PC-9 (cell line): ENCODE measurements around the gene MICAL2. TPM values are rescaled to one million over a fixed set of nuclear protein-coding genes. Genes with fewer than 3 reads are reported as not detected.

Source experiments
- BruUV-seq: library from RNA; stranded (reverse); fragments of 400-500 nt; replicated peaks from 2 replicates; lab custom pipeline; 2021; lab: Mats Ljungman, UMichigan
- CTCF ChIA-PET: fragments of 300-600 bp; sonication (Branson Sonifier 250); formaldehyde crosslinking; loops from one replicate; lab custom pipeline; 2022; ENCODE audit warnings: antibody characterized with exemption; lab: Charles Lee
- POLR2A ChIA-PET: fragments of 300-600 bp; sonication (Branson Sonifier 250); formaldehyde crosslinking; loops from one replicate; lab custom pipeline; 2022; ENCODE audit warnings: antibody characterized with exemption; ENCODE audit not compliant: unreplicated experiment; lab: Charles Lee
- DNase-seq, 2 experiments: peaks; one replicate each; pipeline versions ENCODE4 v3.0.0 to v3.0.0-alpha.2; 2015 to 2022; ENCODE audit warnings: mixed read lengths in 1 of 2
- H2AFZ ChIP-seq: fragments of 200-600 bp; sonication (generic); 2 replicates; pipeline ENCODE4 v1.8.1; 2017; ENCODE audit warnings: antibody characterized with exemption
- H3F3A ChIP-seq: fragments of 200-600 bp; sonication (generic); 2 replicates; pipeline ENCODE4 v1.8.1; 2017; ENCODE audit warnings: antibody characterized with exemption, mild to moderate bottlenecking, low read depth; ENCODE audit not compliant: insufficient read depth
- H3K27ac ChIP-seq: fragments of 200-600 bp; sonication (generic); 2 replicates; pipeline ENCODE4 v1.6.1; 2016; ENCODE audit warnings: mixed run types
- H3K27me3 ChIP-seq: fragments of 200-600 bp; sonication (generic); 2 replicates; pipeline ENCODE4 v1.6.1; 2016; ENCODE audit warnings: low read depth, mixed run types; ENCODE audit not compliant: insufficient read depth
- H3K36me3 ChIP-seq: fragments of 200-600 bp; sonication (generic); 2 replicates; pipeline ENCODE4 v1.6.1; 2016; ENCODE audit warnings: low read depth, mixed run types
- H3K4me1 ChIP-seq: fragments of 200-600 bp; sonication (generic); replicated peaks from 2 replicates; pipeline ENCODE4 v1.6.1; 2016; ENCODE audit warnings: mixed run types; ENCODE audit not compliant: insufficient read depth
- H3K4me2 ChIP-seq: fragments of 200-600 bp; sonication (generic); 2 replicates; pipeline ENCODE4 v1.6.1; 2017; ENCODE audit warnings: mixed run types
- H3K4me3 ChIP-seq: fragments of 200-600 bp; sonication (generic); 2 replicates; pipeline ENCODE4 v1.6.1; 2016; ENCODE audit warnings: mixed run types
- H3K79me2 ChIP-seq: fragments of 200-600 bp; sonication (generic); 2 replicates; pipeline ENCODE4 v1.6.1; 2017; ENCODE audit warnings: low read depth, mixed run types
- H3K9me2 ChIP-seq: fragments of 200-600 bp; sonication (generic); 2 replicates; pipeline ENCODE4 v1.8.1; 2017; ENCODE audit warnings: mild to moderate bottlenecking; ENCODE audit not compliant: insufficient read depth
- H3K9me3 ChIP-seq: fragments of 200-600 bp; sonication (generic); 2 replicates; pipeline ENCODE4 v1.8.1; 2016; ENCODE audit warnings: low read depth; ENCODE audit not compliant: insufficient read depth
- H4K20me1 ChIP-seq: fragments of 200-600 bp; sonication (generic); 2 replicates; pipeline ENCODE4 v1.8.1; 2017; ENCODE audit not compliant: insufficient read depth
- EZH2 ChIP-seq: fragments of 200-600 bp; sonication (generic); IDR thresholded peaks from 2 replicates; pipeline ENCODE4 v1.8.0; 2017; ENCODE audit warnings: antibody characterized with exemption, low read depth
- intact Hi-C: fragments of 100-400 bp; cut with micrococcal nuclease; formaldehyde crosslinking; loops from one replicate; pipeline ENCODE4 v1.10.0; 2022; ENCODE audit not compliant: unreplicated experiment
- total RNA-seq: library from RNA; stranded (reverse); gene quantifications from 2 replicates; pipeline ENCODE4 v1.2.3, GENCODE V29; 2021
- TF ChIP-seq, protein P1 (sequence below): fragments of 200-600 bp; sonication (generic); conservative IDR thresholded peaks from 2 replicates; pipeline ENCODE4 v1.6.1; 2017; ENCODE audit warnings: mixed run types, antibody characterized with exemption, mild to moderate bottlenecking, moderate library complexity

The MICAL2 gene
- total RNA-seq, 1 experiment from 2014 or later, result 32.4 TPM

DNA sequence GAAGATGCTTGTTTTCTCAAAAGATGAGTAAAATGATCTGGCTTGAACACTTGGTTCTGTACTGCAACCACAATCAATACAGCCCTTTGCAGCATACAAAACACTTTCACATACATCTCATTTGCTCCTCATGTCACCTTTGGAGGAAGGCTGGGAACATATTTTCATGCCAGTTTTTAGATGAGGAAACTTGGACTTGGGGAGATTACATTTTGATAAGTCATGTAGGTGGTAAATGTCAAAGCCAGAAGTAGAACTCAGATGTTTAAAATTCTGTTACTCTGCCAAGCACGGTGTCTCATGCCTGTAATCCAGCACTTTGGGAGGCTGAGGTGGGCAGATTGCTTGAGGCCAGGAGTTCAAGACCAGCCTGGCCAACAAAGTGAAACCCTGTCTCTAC is 121.8 kb downstream of the MICAL2 start:
- Histone ChIP-seq H3K9me2 (no peaks in the 10 kb centered on the region), H3K4me3 (no peak overlapping the region), H4K20me1 (no peaks in the 10 kb centered on the region), H3K9me3 (no peaks in the 10 kb centered on the region), H2AFZ (no peak overlapping the region), H3K27me3 (no peaks in the 10 kb centered on the region), H3K27ac (peak overlapping the region; percentile 41; the same call in 1 of the 2 replicates), H3K4me2 (no peak overlapping the region), H3K36me3 (0 out of 2 replicates have a peak, but pooled peaks cover 12% of the 10 kb centered on the region), H3F3A (no peaks in the 10 kb centered on the region), H3K4me1 (peaks cover 32% of the 10 kb centered on the region), H3K79me2 (no peaks in the 10 kb centered on the region)
- ChIA-PET POLR2A (no interaction called here), CTCF (no interaction called here)
- TF ChIP-seq, protein P1, sequence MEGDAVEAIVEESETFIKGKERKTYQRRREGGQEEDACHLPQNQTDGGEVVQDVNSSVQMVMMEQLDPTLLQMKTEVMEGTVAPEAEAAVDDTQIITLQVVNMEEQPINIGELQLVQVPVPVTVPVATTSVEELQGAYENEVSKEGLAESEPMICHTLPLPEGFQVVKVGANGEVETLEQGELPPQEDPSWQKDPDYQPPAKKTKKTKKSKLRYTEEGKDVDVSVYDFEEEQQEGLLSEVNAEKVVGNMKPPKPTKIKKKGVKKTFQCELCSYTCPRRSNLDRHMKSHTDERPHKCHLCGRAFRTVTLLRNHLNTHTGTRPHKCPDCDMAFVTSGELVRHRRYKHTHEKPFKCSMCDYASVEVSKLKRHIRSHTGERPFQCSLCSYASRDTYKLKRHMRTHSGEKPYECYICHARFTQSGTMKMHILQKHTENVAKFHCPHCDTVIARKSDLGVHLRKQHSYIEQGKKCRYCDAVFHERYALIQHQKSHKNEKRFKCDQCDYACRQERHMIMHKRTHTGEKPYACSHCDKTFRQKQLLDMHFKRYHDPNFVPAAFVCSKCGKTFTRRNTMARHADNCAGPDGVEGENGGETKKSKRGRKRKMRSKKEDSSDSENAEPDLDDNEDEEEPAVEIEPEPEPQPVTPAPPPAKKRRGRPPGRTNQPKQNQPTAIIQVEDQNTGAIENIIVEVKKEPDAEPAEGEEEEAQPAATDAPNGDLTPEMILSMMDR, result no peak
- TF ChIP-seq EZH2, result no peak
- BruUV-seq, result no TSS peak
- no peak for DNase-seq
- intact Hi-C loops, result no loop called here

DNA sequence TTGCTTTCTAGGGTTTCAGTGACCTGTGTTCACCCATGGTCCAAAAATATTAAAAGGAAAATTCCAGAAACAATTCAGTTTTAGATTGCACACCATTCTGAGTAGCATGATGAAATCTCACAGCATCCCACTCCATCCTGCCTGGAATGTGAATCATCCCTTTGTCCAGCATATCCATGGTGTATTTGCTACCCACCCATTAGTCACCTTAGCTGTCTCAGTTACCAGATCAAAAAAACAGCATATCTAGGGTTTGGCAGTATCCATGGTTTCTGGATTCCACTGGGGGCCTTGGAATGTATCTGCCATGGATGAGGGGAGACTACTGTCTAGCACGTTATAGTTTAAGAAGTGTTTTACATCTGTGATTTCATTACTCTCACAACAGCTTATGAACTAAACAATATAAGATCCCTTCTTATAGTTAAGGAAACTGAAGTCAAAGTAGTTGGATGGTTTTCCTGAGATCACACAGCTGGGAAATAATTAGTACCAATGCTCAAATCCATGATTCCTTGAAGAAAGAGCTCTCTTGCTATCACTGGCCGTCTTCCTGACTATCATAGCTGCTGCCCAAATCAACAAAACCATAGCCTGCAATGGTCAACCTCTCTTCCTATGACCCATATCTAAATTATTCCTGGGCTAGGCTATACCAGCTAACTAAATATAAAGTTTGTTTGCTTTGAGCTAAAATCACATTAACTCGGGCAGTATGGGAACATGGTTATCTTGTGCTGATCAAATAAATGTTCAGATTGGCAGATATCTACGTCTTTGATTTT is 122.6 kb downstream of the MICAL2 start:
- intact Hi-C loops, result no loop called here

DNA sequence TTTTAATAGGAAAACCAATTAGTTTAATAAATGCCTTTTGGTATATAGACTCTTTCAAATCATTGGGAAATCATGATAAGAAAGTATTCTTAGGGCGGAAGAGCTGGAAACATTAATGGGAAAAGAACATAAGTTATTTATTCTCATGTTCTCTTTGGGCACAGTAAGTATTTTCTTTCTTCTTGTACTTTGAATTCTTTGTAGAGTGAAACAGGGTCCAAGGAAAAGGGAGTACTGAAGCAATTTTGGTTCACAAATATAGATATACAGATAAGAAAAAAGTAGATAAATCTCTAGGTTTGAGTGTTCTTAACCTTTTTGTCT is 123.2 kb downstream of the MICAL2 start:
- H3K4me2 ChIP-seq, result no peak overlapping the region
- ChIA-PET POLR2A (interaction anchor here (0.5 kb wide), 1 partner anchor 143 kb away, joined by 15 read pairs; no protein-coding TSS in a partner anchor), CTCF (no interaction called here)
- no peaks in the 10 kb centered on the region for H3K9me3 ChIP-seq
- H3F3A ChIP-seq, result no peaks in the 10 kb centered on the region
- H3K27ac ChIP-seq, result no peak overlapping the region
- DNase-seq, result no peak
- BruUV-seq, result no TSS peak
- H3K79me2 ChIP-seq, result no peaks in the 10 kb centered on the region
- TF ChIP-seq, protein P1, result no peak
- no peak for TF ChIP-seq EZH2
- no peaks in the 10 kb centered on the region for H4K20me1 ChIP-seq
- H2AFZ ChIP-seq, result no peak overlapping the region
- intact Hi-C loops, result no loop called here
- H3K4me3 ChIP-seq, result no peak overlapping the region
- H3K4me1 ChIP-seq, result peaks cover 30% of the 10 kb centered on the region
- H3K9me2 ChIP-seq, result no peaks in the 10 kb centered on the region
- H3K27me3 ChIP-seq, result no peaks in the 10 kb centered on the region
- H3K36me3 ChIP-seq, result 0 out of 2 replicates have a peak, but pooled peaks cover 10% of the 10 kb centered on the region

More for the DNA sequence above, 122.6 kb downstream of the MICAL2 start:
- H3K9me3 ChIP-seq, result no peaks in the 10 kb centered on the region
- H2AFZ ChIP-seq, result no peak overlapping the region
- H3K27me3 ChIP-seq, result no peaks in the 10 kb centered on the region
- peak overlapping the region; percentile 41; the same call in 1 of the 2 replicates for H3K27ac ChIP-seq
- no peaks in the 10 kb centered on the region for H3K79me2 ChIP-seq
- ChIA-PET POLR2A (no interaction called here), CTCF (interaction anchor here (0.7 kb wide), 1 partner anchor 45 kb away, joined by 4 read pairs; no protein-coding TSS in a partner anchor)
- no peak for TF ChIP-seq EZH2
- TF ChIP-seq, protein P1, result no peak
- H3K9me2 ChIP-seq, result no peaks in the 10 kb centered on the region
- H3K4me2 ChIP-seq, result no peak overlapping the region
- peaks cover 32% of the 10 kb centered on the region for H3K4me1 ChIP-seq
- H3K36me3 ChIP-seq, result 0 out of 2 replicates have a peak, but pooled peaks cover 13% of the 10 kb centered on the region
- no peaks in the 10 kb centered on the region for H4K20me1 ChIP-seq
- H3K4me3 ChIP-seq, result no peak overlapping the region
- H3F3A ChIP-seq, result no peaks in the 10 kb centered on the region
- no TSS peak for BruUV-seq
- no peak for DNase-seq
